H9 (cell line): ENCODE results near the gene DIP2C. TPM values are rescaled to one million over a fixed set of nuclear protein-coding genes. Genes with fewer than 3 reads are reported as not detected.
A peak's percentile ranks its signal among the peaks of the same experiment; 100 is the strongest.

ENCODE experiments used
- DNase-seq: peaks from one replicate; pipeline ENCODE4 v3.0.0-alpha.2; 2017
- H2AFZ ChIP-seq: one replicate; pipeline ENCODE4 v1.6.1; 2013; ENCODE audit warnings: mild to moderate bottlenecking, low read length, control low read depth, moderate library complexity
- H2AK5ac ChIP-seq: 2 replicates; pipeline ENCODE4 v1.6.1; 2013; ENCODE audit warnings: low read length, control low read depth, mixed read lengths; ENCODE audit not compliant: insufficient read length
- H2BK120ac ChIP-seq: one replicate; pipeline ENCODE4 v1.6.1; 2013; ENCODE audit warnings: low read depth, mild to moderate bottlenecking, low read length, control low read depth, inconsistent platforms; ENCODE audit not compliant: poor library complexity, severe bottlenecking
- H2BK12ac ChIP-seq: 2 replicates; pipeline ENCODE4 v1.6.1; 2013; ENCODE audit warnings: low read length, control low read depth, mixed read lengths, low read depth; ENCODE audit not compliant: insufficient read length
- H2BK15ac ChIP-seq: 2 replicates; pipeline ENCODE4 v1.6.1; 2013; ENCODE audit warnings: low read depth, low read length, control low read depth
- H2BK20ac ChIP-seq: one replicate; pipeline ENCODE4 v1.6.1; 2013; ENCODE audit warnings: low read depth, mild to moderate bottlenecking, low read length, control low read depth, inconsistent platforms; ENCODE audit not compliant: poor library complexity, severe bottlenecking
- H2BK5ac ChIP-seq: 2 replicates; pipeline ENCODE4 v1.6.1; 2013; ENCODE audit warnings: low read length, control low read depth, mixed read lengths; ENCODE audit not compliant: insufficient read length
- H3K14ac ChIP-seq: 2 replicates; pipeline ENCODE4 v1.6.1; 2013; ENCODE audit warnings: low read length, control low read depth; ENCODE audit not compliant: insufficient read depth
- H3K18ac ChIP-seq: 2 replicates; pipeline ENCODE4 v1.6.1; 2013; ENCODE audit warnings: low read depth, mild to moderate bottlenecking, mixed read lengths, low read length, control low read depth; ENCODE audit not compliant: insufficient read length
- H3K23ac ChIP-seq: 2 replicates; pipeline ENCODE4 v1.6.1; 2013; ENCODE audit warnings: low read length, control low read depth, mixed read lengths, low read depth; ENCODE audit not compliant: insufficient read length
- H3K23me2 ChIP-seq: 2 replicates; pipeline ENCODE4 v1.6.1; 2013; ENCODE audit warnings: low read depth, mild to moderate bottlenecking, mixed read lengths, low read length, control low read depth; ENCODE audit not compliant: insufficient read length, poor library complexity, severe bottlenecking
- H3K27ac ChIP-seq: 2 replicates; pipeline ENCODE4 v1.5.1; 2013; ENCODE audit warnings: low read length, control low read depth, mixed read lengths, low read depth; ENCODE audit not compliant: insufficient read length
- H3K27me3 ChIP-seq: 2 replicates; pipeline ENCODE4 v1.6.1; 2013; ENCODE audit warnings: low read length, control low read depth, inconsistent platforms; ENCODE audit not compliant: insufficient read depth
- H3K4ac ChIP-seq: 2 replicates; pipeline ENCODE4 v1.6.1; 2013; ENCODE audit warnings: low read depth, mild to moderate bottlenecking, control low read depth, inconsistent platforms, low read length, moderate library complexity
- H3K4me1 ChIP-seq: 2 replicates; pipeline ENCODE4 v1.6.1; 2013; ENCODE audit warnings: low read length, control low read depth, inconsistent platforms; ENCODE audit not compliant: insufficient read depth
- H3K4me2 ChIP-seq: 2 replicates; pipeline ENCODE4 v1.6.1; 2013; ENCODE audit warnings: low read length, control low read depth, mixed read lengths; ENCODE audit not compliant: insufficient read length, insufficient read depth
- H3K56ac ChIP-seq: 2 replicates; pipeline ENCODE4 v1.6.1; 2013; ENCODE audit warnings: low read depth, mild to moderate bottlenecking, mixed read lengths, low read length, control low read depth; ENCODE audit not compliant: insufficient read length
- H3K79me1 ChIP-seq: 2 replicates; pipeline ENCODE4 v1.6.1; 2013; ENCODE audit warnings: low read depth, mild to moderate bottlenecking, moderate library complexity, low read length, control low read depth, inconsistent platforms; ENCODE audit not compliant: insufficient read depth, poor library complexity, severe bottlenecking
- H3K79me2 ChIP-seq: 2 replicates; pipeline ENCODE4 v1.6.1; 2013; ENCODE audit warnings: low read length, control low read depth, inconsistent platforms; ENCODE audit not compliant: insufficient read depth
- H3K9ac ChIP-seq: 2 replicates; pipeline ENCODE4 v1.6.1; 2013; ENCODE audit warnings: low read length, control low read depth, mixed read lengths; ENCODE audit not compliant: insufficient read length; ENCODE audit errors: extremely low read depth
- H3K9me3 ChIP-seq: one replicate; pipeline ENCODE4 v1.6.1; 2013; ENCODE audit warnings: low read depth, low read length, inconsistent platforms; ENCODE audit not compliant: control insufficient read depth
- H3T11ph ChIP-seq: one replicate; pipeline ENCODE4 v1.6.1; 2013; ENCODE audit warnings: mild to moderate bottlenecking, low read length, control low read depth, inconsistent platforms
- H4K20me1 ChIP-seq: one replicate; pipeline ENCODE4 v1.6.1; 2013; ENCODE audit not compliant: control insufficient read depth, insufficient read length, insufficient read depth
- H4K5ac ChIP-seq: 2 replicates; pipeline ENCODE4 v1.6.1; 2013; ENCODE audit warnings: low read depth, mild to moderate bottlenecking, mixed read lengths, low read length, control low read depth; ENCODE audit not compliant: insufficient read length
- H4K8ac ChIP-seq: replicated peaks from 2 replicates; pipeline ENCODE4 v1.6.1; 2013; ENCODE audit warnings: low read length, control low read depth, mixed read lengths, low read depth; ENCODE audit not compliant: insufficient read length
- H4K91ac ChIP-seq: 2 replicates; pipeline ENCODE4 v1.6.1; 2013; ENCODE audit warnings: low read depth, mild to moderate bottlenecking, moderate library complexity, mixed read lengths, low read length, control low read depth; ENCODE audit not compliant: insufficient read length
- H3K27ac Mint-ChIP-seq, 3 experiments: 2 replicates in 2 of 3; 3 replicates in 1 of 3; pipeline ENCODE4 v1.8.0; 2020 to 2021; ENCODE audit warnings: mixed read lengths in 3 of 3, mild to moderate bottlenecking in 1 of 3, moderate library complexity in 1 of 3
- H3K27me3 Mint-ChIP-seq: 2 replicates; pipeline ENCODE4 v1.8.0; 2021; ENCODE audit warnings: low read depth, mild to moderate bottlenecking, moderate library complexity, mixed read lengths
- H3K36me3 Mint-ChIP-seq, 3 experiments: 2 replicates in 2 of 3; 3 replicates in 1 of 3; pipeline ENCODE4 v1.8.0; 2020 to 2021; ENCODE audit warnings: low read depth in 3 of 3, mixed read lengths in 3 of 3; ENCODE audit not compliant: insufficient read depth in 1 of 3
- H3K4me1 Mint-ChIP-seq, 2 experiments: 2 replicates each; pipeline ENCODE4 v1.8.0; 2020; ENCODE audit warnings: mixed read lengths in 2 of 2
- H3K4me3 Mint-ChIP-seq, 2 experiments: 2 replicates in 1 of 2; 3 replicates in 1 of 2; pipeline ENCODE4 v1.8.0; 2020 to 2021; ENCODE audit warnings: mild to moderate bottlenecking in 2 of 2, mixed read lengths in 2 of 2, moderate library complexity in 1 of 2
- H3K9me3 Mint-ChIP-seq, 2 experiments: 2 replicates in 1 of 2; 3 replicates in 1 of 2; pipeline ENCODE4 v1.8.0; 2020; ENCODE audit warnings: mild to moderate bottlenecking in 2 of 2, mixed read lengths in 2 of 2, moderate library complexity in 1 of 2
- CTCF ChIP-seq: fragments of 200-600 bp; sonication (generic); conservative IDR thresholded peaks from 3 replicates; pipeline ENCODE4 v1.8.0; 2021; ENCODE audit warnings: antibody characterized with exemption, mild to moderate bottlenecking
- WGBS: extraction: QIAGEN DNeasy Blood & Tissue Kit; methylation state at CpG from one replicate; pipeline ENCODE4 v1.1.7; 2013; ENCODE audit warnings: missing lambda C conversion rate, low lambda C conversion rate, mixed read lengths; ENCODE audit not compliant: insufficient read length; ENCODE audit errors: extremely low coverage; 5-methylcytosine and 5-hydroxymethylcytosine counted together
- total RNA-seq: library from RNA; stranded (reverse); gene quantifications from 2 replicates; pipeline ENCODE4 v1.2.1, GENCODE V29; 2021

Gene DIP2C
- total RNA-seq, 1 experiment from 2014 or later, result 7.9 TPM

GRCh38 chr10:475709-476454, 213.6 kb downstream of the DIP2C start:
- no peak for TF ChIP-seq CTCF
- H2BK20ac ChIP-seq, result no peak overlapping the region
- peak; percentile 18 for DNase-seq
- H3K4me1 ChIP-seq, result no peaks in the 10 kb centered on the region
- no peak overlapping the region for H2BK120ac ChIP-seq
- H3K27me3 ChIP-seq, result no peaks in the 10 kb centered on the region
- H3K23me2 ChIP-seq, result no peaks in the 10 kb centered on the region
- Mint-ChIP-seq H3K4me1 (peaks cover 10% of the 10 kb centered on the region in 2 experiments), H3K9me3 (peaks cover 12 to 17% of the 10 kb centered on the region in 2 experiments), H3K4me3 (no peak overlapping the region), H3K27ac (no peak overlapping the region), H3K36me3 (peaks cover 7 to 17% (median 10%) of the 10 kb centered on the region in 3 experiments), H3K27me3 (peaks cover 3% of the 10 kb centered on the region; the same call in 1 of the 2 replicates)
- no peak overlapping the region for H3K9ac ChIP-seq
- H3K56ac ChIP-seq, result no peak overlapping the region
- H2AK5ac ChIP-seq, result no peak overlapping the region
- H3K79me2 ChIP-seq, result no peaks in the 10 kb centered on the region
- H3K27ac ChIP-seq, result no peak overlapping the region
- no peak overlapping the region for H3K4ac ChIP-seq
- no peak overlapping the region for H4K8ac ChIP-seq
- H4K91ac ChIP-seq, result no peak overlapping the region
- H3K23ac ChIP-seq, result no peak overlapping the region
- no peaks in the 10 kb centered on the region for H3K79me1 ChIP-seq
- H3K14ac ChIP-seq, result no peak overlapping the region
- H4K5ac ChIP-seq, result no peak overlapping the region
- WGBS, result no CpG with 5 or more reads among the region's 23 CpGs
- no peak overlapping the region for H3T11ph ChIP-seq
- H4K20me1 ChIP-seq, result peaks cover 3% of the 10 kb centered on the region
- H3K4me2 ChIP-seq, result no peak overlapping the region
- no peak overlapping the region for H3K18ac ChIP-seq
- no peaks in the 10 kb centered on the region for H3K9me3 ChIP-seq
- H2AFZ ChIP-seq, result no peak overlapping the region
- H2BK5ac ChIP-seq, result no peak overlapping the region
- no peak overlapping the region for H2BK12ac ChIP-seq
- no peak overlapping the region for H2BK15ac ChIP-seq
